GM19438 (cell line): ENCODE results near the gene SLC38A3.

ENCODE experiments used
- ATAC-seq: cut with Tn5 transposase; IDR thresholded peaks from one replicate; pipeline ENCODE4 v1.9.1; 2021; ENCODE audit warnings: low read depth; ENCODE audit not compliant: unreplicated experiment

The SLC38A3 gene

DNA sequence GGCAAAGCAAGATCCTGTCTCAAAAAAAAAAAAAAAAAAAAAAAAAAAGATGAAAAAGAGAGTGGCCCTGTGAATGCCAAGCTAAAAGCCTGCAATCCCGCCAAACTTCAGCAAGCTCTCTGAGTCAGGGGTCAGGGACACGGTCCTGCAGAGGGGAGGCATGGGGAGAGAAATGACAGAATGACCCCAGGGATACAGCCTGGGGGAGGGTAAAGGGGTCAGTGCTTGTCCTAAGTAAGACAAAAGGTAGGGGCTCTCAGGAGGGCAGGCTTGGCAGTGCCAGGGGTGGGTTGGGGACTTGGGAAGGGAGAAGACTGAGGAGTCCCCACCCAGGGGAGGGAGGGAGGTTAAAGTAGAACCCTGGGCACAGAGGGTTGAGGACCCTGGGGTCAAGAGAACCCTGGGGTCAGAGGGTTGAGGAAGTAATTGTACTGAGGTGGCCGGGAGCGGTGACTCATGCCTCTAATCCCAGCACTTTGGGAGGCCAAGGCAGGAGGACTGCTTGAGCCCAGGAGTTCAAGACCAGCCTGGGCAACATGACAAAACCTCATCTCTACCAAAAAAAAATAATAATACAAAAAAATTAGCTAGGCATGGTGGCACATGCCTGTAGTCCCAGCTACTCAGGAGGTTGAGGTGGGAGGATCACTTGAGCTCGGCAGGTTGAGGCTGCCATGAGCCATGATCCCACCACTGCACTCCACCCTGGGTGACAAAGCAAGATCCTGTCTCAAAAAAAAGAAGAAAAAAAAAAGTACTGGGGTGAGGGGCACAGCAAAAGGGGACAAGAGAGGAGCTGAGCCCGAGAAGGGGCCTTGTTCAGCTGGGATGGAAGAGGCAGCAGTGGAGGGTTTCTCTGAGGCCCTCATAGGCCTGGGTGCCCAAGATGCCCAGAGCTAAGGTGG is 58.7 kb downstream of the SLC38A3 start:
- no peak for ATAC-seq

DNA sequence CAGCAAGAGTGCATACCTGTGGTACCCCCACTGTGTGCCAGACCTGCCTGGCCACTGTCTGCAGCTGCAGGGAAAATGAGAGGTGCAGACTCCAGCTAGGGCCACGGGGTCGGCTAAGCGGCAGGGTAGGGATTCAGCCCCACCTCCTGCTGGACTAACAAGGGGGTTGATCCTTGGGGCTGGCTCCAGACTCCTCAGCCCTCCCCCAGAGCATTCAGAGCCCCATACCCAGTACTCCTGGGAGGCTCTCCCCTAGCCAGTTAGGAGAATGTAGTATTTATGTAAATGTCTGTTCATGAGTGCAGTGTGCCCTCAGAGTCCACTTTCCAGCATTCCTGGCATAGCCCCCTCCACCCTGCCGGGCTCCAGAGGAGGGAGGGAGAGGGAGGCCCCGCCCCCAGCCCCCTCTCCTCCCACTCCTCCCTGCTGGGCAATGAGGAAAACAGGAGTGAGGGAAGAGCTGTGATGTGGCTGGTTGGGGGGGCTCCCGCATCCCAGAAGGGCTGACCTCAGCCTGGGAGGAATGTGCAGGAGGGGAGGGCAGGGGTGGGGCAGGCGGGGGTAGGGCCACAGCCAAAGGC is 59.4 kb downstream of the SLC38A3 start:
- no peak for ATAC-seq

DNA sequence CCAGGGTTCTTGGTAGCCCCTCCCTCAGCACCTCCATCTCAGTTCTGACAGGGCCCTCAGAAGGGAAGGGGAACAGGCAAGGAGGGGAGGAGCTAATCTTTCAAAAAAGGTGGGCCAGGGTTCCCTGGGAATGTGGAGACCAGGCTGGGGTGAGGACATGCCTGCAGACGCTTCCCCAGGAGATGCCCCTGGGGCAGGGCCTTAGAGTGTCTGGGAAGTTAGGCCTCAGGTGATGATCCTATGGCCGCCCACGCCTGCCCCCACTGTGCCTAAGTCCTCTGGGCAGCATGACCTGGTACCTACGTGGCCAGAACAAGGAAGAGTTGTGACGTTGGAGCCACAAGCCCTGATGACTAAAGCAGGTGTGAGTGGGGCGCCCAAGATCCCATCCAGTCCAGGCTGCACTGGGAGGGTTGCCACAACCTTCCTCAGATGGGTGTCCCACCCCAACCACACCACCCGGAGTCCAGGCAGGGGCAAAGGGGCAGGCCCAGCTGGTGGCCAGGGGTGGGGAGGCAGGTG is 60.0 kb downstream of the SLC38A3 start:
- no peak for ATAC-seq

DNA sequence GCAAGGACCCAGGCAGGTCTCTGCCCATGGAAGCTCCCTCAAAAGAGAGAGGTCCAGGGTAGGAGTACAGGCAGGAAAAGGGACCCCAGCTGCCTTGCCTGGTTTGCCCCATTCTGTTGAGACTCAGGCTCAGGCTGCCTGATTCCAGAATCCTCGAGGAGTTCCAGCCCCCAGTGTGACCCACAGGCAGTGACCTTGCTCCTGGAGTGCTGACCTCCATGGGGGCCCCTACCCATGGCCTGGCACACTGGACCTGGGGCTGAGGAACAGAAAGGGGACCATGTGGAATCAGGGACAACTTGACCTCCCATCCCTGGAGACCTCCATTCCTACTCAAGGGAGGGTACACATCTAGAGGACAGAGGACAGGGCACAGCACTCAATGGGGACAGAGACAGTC is 60.5 kb downstream of the SLC38A3 start:
- ATAC-seq, result no peak

GRCh38 chr3:50266017-50266416 is 60.9 kb downstream of the SLC38A3 start:
- no peak for ATAC-seq

GRCh38 chr3:50266836-50267235 is 61.8 kb downstream of the SLC38A3 start:
- ATAC-seq, result no peak

DNA sequence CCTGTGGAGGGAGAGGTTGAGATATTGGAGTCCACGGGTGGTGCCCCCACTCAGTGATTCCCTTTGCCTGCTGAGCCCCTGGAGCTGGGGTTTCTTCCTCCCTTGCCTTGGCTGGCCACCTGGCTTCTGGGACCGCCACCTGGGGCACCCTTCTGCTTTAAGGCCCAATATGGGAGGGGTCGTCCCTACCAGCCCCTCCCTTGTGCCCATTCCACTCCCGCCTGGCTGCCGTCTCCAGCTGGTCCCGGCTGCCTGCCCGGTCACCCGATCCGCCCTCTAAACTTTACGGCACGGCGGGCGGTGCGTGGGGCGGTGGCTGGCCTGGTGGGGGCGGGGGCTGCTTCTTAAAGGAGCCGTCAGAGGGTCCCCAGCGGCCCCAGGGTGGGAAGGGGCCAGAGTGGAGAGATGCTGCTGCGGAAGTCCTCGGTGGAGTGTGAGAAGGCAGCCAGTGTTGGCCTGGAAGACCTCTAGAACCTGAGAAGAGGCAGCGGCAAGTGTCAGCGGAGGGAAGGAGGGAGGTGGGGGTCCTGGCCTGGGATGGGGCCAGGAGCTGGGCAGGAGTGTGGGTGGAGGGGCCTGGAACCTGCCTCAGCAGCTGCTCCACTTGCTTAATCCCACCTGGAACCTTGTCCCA is 62.3 kb downstream of the SLC38A3 start:
- no peak for ATAC-seq

DNA sequence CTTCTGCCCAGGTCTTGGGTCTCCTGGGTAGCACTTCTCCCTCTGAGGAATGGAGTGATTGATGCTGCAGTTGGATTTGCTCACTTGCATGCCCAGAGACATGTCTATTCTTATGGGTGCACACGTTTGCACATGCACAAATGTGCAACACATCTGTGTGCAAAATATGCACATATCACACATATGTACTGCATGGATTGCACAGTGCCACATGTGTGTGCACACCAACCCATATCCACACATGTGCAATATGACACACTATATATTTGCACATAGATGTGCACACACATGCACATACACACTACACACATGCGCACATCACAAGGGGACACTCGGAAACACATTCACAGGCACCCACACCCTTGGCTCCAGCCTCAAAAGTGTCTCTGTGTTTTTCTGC is 63.2 kb downstream of the SLC38A3 start:
- ATAC-seq, result no peak

GRCh38 chr3:50268703-50269451 is 63.8 kb downstream of the SLC38A3 start, which contains the start of gene SEMA3B:
Gene SEMA3B (plus strand): TSS chr3:50269147. CDS start chr3:50269241, 94 bp downstream.
- no peak for ATAC-seq

DNA sequence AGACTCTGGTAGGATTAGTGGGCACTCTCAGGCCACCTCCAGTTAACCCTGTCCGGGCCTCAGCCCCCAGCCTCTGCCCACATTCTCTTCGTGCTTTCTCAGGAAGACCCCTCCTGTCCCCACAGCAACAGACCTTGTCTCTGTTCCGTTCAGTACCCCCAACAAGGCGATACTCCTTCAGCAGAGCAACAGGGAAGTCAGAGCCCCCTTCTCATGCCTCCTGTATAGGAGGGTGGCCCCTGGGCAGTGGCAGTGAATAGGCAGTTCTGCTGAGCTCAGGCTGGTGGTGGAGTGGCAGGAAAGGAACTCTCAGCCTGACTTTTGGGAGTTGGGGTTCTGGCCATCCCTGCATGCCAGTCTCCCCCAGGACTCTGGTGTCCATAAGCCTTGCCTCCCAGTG is 64.4 kb downstream of the SLC38A3 start:
- ATAC-seq, result no peak

- ATAC-seq, result no peak
These were observed 64.9 kb downstream of the SLC38A3 start for GRCh38 chr3:50269977-50270413.

DNA sequence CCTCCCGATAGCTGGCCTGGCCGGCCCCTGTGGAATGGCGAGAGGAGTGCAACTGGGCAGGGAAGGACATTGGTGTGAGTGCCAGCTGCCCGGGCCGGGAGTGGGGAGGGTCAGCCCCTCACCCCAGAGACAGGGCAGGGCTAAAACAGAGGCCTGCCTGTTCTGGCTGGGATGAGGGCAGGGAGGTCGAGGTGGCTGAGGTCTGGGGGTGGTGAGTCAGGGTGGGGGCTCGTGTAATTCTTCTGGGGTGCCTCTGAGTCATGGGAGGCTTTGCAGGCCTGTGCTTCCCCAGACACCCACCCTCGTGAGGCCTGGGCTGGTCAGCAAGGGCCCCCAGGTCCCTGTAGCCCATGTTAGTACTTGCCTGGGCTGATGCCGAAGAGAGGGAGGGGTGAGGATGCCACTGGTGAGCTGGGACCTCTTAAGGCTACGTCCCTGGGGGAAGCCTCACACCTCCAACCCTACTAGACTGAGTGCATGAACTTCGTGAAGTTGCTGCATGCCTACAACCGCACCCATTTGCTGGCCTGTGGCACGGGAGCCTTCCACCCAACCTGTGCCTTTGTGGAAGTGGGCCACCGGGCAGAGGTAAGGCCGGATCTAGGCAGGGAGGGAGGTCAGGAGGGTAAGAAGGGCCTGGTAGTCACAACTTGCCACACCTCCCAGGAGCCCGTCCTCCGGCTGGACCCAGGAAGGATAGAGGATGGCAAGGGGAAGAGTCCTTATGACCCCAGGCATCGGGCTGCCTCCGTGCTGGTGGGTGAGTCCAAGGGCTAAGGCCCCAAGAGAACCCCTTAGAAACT is 65.6 kb downstream of the SLC38A3 start:
- ATAC-seq, result no peak
